Medulla oblongata (tissue), 1 donor: ENCODE measurements around the gene TLL2.

Source experiments
- DNase-seq: peaks from one replicate; pipeline ENCODE4 v3.0.0-alpha.2; 2015; ENCODE audit errors: extremely low spot score

TLL2 gene

DNA sequence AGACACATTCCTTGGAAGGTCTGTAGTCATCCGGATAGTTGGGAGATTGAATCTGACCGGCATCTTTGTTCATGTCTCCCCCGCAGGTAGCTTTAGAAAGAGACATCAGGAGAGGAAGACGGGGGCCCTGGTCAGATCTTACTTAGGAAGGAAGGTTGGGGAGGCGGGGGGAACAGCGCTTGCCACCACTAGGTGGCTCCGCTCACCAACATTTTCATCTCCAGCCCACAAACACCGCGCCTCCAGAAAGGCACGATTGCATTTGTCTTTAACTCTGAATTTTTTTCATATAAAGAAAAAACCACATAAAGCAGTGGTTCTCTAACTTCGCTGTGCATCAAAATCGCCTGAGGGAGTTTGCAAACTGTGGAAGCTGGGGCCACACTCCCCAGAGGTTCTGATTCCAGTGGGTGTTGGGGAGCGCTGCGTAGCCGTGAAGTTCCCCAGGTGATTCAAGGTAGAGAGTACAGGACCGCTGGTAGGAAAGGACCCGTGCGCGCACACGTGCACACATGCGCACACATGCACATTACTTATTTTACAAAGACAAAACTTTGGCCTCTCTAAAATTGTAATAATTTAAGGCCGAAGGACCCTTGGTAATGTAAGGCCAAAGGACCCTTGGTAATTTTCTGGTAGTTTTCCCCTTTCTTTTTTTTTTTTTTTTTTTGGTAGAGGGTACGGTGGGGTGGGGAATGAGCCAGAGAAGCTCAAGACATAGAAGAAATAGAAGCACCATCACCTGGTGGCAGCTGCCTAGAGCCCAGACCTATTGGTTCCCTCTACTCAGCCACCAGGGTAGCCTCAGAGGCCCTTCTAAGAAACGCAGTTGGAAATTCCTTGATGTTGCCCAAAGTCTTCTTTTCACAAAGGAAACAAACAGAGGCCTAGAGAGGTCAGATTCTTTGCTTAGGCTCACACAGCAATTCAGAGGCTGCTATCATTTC, 117.5 kb downstream of the TLL2 start:
- peak; percentile 88 for DNase-seq

DNA sequence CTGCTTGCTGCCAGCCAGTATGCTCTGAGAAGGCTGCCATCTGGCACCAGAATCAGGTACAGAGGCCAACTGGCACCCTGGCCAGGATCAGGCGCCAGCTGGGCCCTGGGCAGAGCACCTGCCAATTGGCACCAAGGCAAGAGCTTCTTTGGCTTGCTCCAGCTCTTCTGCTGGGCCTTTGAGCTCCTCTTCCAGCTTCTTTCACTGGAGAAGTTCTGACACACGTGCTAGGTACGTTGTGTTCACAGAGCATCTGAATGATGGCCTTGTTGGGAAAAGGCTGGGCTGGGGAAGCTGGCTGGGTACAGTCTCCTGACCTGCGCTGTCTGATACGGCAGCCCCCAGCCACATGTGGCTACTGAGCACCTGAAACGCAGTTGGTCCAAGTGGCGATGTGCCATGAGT, 123.3 kb downstream of the TLL2 start:
- DNase-seq: peak; percentile 80

DNA sequence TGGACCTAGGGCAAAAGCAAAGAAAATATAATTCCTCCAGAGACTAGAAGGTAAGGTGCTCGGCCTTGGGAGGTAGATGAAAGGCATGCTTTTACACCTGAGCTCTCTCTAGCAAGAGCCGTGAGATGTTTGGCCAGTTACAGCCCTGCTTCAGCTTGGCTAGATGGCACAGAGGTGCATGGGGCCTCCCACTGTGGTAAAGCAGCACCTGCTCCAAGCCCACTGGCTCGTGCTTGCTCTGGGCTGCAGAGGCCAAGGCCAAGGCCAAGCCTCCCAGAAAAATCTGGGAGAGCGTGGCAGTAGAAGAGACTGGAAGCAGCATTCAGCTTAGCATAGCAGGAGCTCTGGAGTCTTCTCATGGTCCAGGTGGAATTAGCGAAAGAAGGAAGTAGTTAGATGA, 123.9 kb downstream of the TLL2 start:
- DNase-seq: no peak

DNA sequence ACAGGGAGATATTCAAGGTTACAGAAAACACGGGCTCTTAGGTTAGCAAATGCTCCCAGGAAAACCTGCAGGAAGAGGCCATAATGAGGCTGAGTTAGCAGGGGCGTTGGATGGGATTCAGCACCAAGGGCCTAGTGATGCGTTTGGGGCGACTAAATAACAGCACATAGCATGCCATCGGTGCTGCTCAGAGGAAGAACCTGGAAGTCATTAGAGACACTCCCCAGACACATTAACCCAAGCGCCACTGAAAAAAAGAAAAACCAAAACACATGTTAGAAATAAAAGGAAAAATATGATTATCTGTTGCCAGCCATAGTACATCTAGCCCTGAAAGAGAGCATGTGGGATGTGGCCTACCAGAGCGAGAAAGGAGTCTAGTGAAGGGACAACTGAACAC, 126.1 kb downstream of the TLL2 start:
- no peak for DNase-seq

DNA sequence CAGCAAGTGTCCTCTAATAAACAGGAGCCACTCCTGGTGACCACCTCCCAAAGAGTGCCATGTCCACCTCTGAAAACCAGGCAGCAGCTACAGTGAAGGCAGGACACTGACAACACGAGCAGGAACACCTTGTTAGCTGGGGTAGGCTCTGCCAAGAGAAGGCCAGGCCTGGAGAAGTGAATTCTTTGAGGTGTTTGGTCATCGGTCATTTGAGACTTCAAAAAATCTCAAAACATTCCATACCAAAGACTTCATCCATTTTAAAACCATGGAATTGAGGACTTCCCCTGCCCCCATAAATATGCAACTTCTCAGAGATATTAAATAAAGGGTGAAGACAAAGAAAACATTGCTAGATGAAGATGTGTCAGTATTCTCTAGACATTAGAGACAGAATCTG, 126.6 kb downstream of the TLL2 start:
- DNase-seq: no peak

DNA sequence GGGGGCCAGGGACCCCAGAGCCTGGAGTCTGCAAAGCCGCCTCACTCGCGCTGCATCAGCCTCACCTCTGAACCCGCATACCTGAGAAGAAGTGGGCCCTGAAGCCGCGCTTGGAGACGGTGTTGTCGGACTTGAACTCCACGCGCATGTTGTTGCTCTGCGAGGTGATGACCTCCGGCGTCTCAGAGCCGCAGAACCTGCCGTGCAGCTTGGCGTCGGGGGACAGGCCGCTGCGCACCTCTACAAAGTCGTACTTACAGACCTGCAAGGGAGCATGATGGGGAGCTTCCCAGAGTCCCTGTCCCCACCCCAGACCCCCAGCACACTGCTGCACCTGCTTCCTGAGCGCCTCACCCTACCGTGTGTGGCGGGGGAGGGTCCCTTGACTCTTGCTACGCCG, 129.2 kb downstream of the TLL2 start:
- no peak for DNase-seq

DNA sequence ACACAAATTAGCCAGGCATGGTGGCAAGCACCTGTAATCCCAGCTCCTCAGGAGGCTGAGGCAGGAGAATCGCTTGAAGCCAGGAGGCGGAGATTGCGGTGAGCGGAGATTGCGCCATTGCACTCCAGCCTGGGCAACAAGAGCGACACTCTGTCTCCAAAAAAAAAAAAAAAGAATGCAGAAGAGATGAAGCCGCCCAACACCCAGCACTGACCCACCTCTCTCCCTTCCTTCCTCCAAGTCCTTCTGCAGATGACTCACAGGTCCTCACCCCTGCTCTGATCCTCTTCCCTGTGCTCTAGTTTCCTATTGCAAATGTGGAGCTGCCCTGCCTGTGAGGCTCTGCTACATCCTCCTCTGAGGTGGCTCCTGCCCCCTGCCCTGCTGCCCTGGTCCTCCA, 132.9 kb downstream of the TLL2 start:
- no peak for DNase-seq

DNA sequence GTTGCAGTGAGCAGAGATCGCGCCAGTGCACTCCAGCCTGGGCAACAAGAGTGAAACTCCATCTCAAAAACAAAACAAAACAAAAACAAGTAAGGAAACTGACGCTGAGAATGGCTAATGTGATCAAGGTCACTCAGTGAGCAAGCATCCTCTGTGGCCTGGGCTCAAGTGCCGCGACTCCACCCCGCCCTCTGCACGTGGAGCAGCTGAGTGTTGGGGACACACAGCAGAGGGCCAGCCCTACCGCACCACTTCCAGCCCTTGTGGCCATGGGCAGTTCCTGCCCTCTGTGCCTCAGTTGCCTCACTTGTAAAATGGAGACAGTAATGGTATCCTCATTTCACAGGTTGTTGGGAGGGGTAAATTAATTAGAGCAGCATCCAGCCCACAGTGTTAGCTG, 134.0 kb downstream of the TLL2 start:
- DNase-seq: no peak

DNA sequence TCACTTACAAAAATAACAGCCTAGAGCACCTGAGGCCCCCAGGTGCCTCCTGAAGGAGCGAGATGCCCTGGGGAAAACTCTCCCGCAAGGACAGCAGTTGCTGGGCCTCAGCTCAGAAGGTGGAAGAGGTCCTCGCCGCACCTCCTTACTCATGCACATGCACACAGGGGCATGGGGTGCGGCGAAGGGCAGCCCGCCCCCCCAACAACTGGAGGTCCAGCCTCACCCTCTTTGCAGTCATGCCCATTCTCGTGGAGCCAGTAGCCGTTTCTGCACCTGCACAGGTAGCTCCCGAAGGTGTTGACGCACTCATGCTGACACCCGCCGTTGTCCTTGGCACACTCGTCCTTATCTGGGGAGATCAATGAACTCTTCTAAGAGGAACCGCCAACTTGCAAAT, 135.0 kb downstream of the TLL2 start:
- no peak for DNase-seq

DNA sequence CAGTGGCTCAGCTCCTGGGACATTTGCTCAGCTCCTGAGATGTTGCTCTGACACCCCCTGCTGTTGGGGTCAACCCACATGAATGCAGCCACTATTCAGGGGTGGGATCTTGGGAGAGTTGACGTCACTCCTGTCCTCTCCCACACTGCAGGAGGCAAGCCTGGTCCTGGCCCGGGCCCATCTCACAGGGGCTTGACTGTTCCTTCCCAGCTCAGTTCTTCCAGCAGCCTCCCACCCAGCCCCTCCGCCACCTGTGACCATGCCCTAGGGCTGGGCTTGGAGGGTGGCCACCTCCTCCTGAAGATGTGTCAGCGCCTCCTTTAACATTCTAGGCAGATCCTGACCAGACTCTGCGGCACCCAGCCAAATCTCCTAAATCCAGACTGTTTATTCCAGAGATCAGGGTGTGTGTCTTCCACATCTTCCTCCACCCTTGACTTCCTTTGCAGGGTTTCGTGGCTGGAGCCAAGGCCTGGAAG, 135.9 kb downstream of the TLL2 start:
- DNase-seq: no peak

DNA sequence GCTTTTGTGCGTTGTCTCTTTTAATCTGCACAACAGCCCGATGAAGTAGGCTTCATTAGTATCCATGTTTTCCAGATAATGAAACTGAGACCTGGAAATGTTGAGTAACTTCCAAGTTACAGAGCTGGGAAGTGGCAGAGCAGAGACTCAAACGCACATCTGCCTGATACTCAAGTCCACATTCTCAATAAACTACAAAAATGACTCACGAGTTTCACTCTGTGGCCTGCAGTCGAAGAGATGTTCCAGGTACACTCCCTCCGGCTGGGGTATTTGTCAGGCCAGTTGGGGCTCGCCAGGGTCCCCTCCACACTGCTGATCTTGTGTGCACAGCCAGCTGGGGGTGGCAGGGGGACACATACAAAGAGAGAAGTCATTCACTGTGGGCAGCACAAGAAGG, 137.2 kb downstream of the TLL2 start:
- no peak for DNase-seq

DNA sequence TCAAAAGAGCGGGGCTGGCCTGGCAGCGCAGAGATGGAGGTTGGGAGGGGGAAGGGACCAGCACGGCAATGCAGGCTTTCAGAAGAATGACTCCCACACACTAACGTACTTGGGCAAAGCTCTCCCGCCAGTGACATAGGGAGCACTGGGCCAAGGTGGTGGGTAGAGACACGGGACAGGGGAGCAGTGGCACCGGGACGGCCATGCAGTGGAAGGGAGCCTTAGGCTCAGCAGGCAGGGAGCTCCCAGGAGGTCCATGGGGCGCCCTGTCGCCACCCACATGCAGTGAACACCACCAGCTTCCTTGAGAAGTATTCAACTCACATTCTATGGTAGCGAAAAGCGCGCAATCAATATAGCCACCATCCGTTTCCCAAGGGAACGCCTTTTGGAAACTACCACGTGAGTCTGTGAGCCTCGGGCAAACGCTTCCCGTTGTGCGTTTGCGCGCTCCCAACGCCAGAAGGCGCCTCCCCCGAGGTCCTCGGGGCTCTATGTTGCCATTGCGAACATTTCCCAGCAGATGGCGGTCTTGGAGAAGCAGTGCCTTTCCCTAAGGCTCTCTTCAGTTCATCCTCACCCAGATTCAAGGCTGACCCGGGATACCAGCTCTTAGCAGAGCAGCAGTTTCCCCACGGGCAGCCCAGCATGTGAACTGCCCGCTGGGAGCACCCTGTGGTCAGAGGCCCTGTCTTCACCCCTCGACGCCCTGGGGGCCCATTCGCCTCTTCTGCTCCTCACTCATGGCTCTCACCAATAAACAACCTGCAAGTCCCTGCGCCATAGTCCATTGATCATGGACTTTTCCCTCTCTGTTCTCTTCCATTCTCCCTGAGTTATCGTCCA, 138.5 kb downstream of the TLL2 start:
- peak; percentile 96 for DNase-seq

DNA sequence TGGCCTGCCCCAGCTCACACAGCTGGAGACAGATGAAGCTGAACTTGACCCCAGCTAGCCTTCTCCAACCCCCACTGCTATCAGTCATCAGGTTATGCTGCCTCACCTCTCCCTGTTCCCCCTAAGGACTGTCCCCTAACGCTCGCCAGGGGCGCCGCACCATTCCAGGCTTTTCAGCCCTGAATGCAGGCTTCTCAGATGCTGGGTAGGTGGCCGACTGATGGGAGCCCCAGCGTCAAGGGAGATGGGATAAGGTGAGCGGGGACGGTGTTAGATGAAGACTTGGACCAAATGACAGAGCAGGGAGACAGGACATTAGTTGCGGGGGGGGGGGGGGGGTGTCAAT, 139.1 kb downstream of the TLL2 start:
- no peak for DNase-seq

DNA sequence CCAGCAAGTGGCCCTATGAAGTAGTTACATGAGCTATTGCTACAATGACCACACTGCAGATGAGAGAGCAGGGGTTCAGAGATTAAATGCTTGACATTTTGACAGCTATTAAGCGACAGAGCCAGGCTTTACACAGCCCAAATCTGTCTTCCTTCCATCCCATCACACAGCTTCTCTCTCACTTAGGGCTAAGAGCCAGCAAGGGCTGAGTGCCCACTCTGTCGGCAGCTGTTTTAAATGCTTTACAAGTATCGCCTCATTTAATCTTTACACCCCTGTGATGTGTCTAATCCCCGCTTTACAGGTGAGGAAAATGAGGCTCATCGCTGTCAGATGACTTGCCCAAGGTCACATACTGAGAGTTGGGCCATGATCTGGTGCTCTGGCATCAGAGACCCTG, 139.7 kb downstream of the TLL2 start:
- no peak for DNase-seq

DNA sequence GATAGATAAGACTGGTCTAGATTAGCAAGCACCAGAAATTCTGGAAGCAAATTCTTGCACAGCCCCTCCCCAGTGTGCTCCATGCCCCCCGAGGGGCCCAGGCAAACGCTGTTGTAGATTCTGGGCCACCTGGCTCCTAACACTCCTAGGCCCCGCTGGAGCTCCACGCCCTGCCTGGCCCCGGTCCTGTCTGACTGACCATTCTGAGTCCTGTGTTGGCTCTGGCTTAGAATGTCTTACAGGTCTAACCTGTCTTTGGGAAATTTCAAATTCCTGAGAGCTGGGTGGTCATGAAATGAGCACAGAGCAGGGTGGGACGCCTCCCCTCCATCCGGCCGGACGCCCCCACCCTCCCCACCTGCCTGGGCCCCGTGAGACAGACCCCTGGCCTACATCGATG, 142.4 kb downstream of the TLL2 start:
- no peak for DNase-seq

DNA sequence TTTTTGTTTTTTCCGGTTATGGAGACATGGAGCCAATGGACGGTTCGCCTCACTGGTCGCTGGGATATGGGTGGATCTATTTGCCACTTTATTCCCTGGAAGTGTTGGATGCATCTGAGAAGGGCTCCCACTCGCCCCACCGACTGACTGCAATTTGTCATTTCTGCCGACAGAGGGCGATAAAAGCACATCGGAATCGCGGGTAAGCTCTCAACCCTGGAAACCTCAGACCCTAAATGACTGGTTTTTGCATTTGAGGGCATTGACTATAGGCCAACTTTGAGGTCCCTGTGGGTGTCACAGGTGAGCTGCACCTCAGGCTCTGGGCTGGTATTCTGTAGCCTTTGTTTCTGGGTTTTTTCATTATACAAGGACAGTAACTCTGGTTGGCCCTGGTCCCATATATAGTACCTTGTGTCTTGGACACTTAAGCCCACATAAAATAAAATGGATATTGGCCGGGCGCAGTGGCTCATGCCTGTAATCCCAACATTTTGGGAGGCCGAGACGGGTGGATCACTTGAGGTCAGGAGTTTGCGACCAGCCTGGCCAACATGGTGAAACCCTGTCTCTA, 143.1 kb downstream of the TLL2 start:
- DNase-seq: peak; percentile 58

DNA sequence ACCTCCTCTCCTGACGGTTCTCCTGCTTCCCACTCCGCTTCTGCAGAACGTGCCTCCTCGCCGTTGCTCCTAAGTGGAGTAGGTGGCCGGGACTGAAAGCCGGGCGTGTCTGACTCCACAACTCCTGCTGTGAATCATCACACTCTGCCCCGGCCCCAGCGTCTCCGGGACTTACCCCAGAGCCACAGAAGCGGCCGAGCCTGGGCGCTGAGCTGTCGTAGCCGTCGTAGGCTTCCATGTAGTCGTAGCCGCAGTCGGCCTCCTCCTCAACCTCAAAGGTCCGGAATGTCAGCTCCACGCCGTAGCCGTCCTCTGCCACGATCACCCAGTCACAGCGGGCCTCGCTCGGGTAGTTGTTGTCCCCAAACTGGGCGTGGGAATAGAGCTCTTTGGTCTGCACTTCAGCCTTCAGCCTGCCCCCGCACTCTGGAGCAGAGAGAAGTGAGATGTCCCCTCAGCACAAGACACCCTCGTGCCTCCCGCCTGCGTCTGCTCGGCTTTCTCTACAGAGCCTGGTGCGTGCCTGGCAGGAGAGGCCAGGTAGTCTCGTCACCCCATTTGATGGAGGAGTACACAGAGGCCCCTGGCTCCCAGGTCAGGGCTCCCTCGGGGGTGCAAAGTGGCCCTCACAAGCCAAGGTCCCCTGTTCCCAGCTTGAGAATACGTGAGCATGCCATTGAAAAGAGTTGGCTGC, 143.7 kb downstream of the TLL2 start:
- DNase-seq: no peak

DNA sequence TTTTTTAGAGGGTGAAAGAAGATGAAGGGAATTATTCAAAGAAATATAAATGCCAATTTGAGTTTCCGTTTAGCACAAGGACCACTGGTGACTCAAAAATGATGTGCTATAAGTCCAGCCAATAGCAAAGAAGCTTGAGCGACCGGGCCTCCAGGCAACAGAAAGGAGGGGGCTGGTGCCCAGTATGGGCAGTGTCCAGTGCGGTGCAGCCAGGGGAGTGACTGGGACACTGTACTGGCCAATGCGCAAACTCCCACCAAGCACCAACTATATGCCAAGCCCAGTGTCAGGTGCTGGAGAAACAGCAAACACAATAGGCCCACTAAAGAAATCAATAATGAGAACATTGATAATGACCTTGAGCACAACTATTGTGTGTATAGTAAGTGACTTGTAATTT, 144.8 kb downstream of the TLL2 start:
- no peak for DNase-seq

DNA sequence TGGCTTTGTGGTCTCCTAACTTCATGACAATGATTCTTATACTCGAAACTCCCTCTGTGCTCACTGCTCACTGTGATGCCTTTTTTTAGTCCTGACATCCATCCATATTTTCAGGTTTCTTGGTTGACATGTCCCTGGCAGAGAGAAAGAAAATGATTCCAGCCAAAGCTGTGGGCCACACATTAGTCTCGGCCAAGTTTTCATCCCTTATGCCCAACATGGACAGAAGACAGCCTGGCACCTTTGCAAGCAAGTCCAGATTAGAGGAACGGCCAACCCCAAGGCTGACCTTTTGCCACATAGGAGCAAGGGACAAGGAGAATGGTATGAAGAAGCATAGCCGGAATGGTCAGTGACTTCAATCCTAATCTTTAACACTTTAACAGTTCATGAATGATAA, 146.3 kb downstream of the TLL2 start:
- DNase-seq: no peak

DNA sequence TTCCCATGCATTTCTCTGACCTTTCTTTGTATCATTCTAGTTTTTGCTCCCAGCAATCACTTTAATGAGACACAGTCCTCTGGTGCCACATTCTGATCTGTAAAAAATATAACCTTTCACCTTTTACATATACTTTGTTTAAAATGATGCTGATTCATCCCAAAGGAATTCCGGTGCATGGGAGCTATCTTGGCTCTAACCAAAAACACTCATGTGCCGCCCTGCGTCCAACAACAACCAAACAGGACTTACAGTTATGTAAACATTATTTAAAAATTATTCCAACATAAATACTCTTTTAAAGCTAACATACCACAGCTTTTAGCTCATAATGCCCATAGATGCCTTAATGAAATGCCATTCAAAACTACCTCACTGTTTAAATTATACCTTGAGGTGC, 147.2 kb downstream of the TLL2 start:
- DNase-seq: no peak

DNA sequence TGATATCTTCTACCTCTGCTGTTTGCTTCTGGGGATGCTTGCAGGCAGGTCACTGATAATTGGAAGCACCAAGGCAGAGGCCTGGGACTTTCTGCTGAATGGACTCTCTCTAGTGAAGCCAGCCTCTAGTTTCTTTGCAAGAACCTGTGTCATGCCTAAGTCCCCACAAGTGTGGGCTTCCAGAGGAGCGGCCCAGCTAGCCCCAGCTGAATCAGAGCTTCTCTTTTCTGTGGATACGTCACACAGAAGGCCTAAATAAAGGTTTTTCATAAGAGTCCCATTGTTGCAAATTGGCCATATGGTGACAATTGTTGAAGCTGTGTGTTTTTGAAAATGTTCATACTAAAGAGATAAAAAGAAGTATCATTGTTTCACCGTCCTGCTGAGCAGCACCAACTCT, 148.2 kb downstream of the TLL2 start:
- peak; percentile 55 for DNase-seq

DNA sequence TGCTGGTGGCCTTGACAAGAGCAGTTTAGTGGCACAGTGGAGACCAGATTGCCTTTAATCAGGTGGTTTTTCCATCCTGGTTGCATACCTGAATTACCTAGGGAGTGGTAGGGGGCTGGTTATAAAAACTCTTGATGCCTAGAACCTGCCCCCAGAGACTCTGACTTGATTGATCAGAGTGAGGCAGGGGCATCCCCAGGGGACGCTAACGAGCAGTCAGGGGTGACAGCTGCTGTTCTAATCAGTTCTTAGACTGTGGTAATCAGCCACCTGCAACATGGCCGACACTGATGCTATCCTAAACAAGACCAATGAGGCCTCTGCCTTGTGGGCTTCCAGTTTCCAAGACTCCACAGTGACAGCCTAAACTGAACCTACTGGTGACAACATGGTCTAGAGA, 153.0 kb downstream of the TLL2 start:
- DNase-seq: no peak
